ENCODE results near the gene ADAMTS1. TPM values are rescaled to one million over a fixed set of nuclear protein-coding genes. Genes with fewer than 3 reads are reported as not detected.

Gene ADAMTS1
- total RNA-seq, 2 donors from 2014 or later: 65.9 to 89.7 TPM

DNA sequence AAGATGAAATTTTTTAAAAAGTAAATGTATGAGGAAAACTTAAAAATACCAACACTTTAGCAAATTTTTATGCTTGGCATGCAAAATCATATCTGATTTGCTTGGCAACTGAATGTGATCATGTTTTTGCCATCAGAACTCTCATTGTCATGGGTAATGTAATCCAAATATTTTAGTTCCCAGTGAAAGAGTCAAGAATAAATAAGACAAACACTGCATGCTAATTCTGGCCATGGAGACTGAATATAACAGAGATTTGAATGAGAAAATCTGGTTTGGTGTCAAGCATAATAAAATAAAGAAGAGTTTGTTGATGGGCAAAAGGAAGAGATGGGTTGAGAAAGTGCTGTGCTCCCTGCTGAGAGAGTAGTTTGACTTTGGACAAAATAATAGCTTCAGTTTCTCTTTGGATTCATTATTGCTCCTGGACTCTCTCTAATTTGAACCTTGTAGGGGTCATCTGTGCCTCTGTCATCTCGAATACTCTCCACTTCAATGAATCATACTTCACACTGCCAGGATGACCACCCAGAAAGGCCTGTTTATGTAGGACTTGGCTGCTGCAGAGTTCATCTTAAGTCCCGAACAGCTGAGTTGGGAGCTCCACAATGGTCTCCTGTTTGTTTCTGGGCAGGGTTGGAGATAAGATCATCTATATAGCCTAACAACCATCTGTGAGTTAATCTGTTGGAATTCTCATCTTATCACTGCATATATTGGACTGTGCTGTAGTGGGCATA is 34.4 kb downstream of the ADAMTS1 start:
- Histone ChIP-seq H3K36me3 (no peaks in the 10 kb centered on the region), H3K4me3 (no peak overlapping the region), H3K4me1 (no peaks in the 10 kb centered on the region), H3K27me3 (no peaks in the 10 kb centered on the region), H3K27ac (no peak overlapping the region), H3K9me3 (no peaks in the 10 kb centered on the region)
- DNase-seq (ENCODE audit: low spot score): no peak
- TF ChIP-seq, protein P1, sequence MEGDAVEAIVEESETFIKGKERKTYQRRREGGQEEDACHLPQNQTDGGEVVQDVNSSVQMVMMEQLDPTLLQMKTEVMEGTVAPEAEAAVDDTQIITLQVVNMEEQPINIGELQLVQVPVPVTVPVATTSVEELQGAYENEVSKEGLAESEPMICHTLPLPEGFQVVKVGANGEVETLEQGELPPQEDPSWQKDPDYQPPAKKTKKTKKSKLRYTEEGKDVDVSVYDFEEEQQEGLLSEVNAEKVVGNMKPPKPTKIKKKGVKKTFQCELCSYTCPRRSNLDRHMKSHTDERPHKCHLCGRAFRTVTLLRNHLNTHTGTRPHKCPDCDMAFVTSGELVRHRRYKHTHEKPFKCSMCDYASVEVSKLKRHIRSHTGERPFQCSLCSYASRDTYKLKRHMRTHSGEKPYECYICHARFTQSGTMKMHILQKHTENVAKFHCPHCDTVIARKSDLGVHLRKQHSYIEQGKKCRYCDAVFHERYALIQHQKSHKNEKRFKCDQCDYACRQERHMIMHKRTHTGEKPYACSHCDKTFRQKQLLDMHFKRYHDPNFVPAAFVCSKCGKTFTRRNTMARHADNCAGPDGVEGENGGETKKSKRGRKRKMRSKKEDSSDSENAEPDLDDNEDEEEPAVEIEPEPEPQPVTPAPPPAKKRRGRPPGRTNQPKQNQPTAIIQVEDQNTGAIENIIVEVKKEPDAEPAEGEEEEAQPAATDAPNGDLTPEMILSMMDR (IDR thresholded peaks at IDR 0.05): no peak

DNA sequence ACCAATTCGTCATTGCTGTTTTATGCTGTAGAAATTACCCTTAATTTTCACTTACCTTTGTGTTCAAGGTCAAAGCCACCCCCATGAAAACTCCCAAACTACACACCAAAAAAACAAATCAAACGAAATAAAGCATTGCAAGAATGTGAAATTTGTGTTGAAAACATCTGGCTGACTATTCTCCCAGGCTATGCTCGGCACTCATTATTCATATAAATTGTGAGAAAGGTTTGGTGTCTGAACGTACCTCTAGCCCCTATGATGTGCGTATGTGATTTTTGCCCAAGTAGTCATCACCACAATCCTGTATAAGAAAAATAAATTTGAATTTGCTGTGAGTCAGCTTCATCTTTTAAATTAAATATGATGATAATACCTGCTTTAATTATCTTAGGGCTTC is 34.9 kb downstream of the ADAMTS1 start:
- TF ChIP-seq, protein P1 (IDR thresholded peaks at IDR 0.05): no peak
- no peaks in the 10 kb centered on the region for H3K36me3 ChIP-seq

DNA sequence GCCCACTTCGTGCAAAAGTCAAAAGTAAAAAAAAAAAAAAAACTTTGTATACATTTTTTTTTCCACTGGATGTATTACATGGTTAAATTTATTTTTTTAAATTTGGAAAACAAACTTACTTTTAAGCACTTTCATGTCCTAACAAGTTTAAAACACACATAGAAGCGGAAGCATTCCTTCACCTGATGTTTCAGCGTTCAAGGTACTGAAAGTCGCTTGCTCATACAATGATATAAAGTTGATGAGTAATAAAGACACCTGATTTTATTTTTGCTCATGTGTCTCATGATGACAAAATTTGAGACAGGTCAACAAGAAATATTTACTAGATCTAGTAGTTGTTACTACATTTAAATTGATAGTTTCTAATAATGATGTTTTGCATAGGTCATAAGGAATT is 35.5 kb downstream of the ADAMTS1 start:
- Histone ChIP-seq H3K27ac (no peak overlapping the region), H3K27me3 (no peaks in the 10 kb centered on the region), H3K36me3 (no peaks in the 10 kb centered on the region), H3K9me3 (no peaks in the 10 kb centered on the region), H3K4me3 (no peak overlapping the region), H3K4me1 (no peaks in the 10 kb centered on the region)
- no peak for DNase-seq (ENCODE audit: low spot score)
- TF ChIP-seq, protein P1 (IDR thresholded peaks at IDR 0.05): no peak

More for the DNA sequence above, 34.9 kb downstream of the ADAMTS1 start:
- Histone ChIP-seq H3K27me3 (no peaks in the 10 kb centered on the region), H3K27ac (no peak overlapping the region), H3K9me3 (no peaks in the 10 kb centered on the region), H3K4me3 (no peak overlapping the region), H3K4me1 (no peaks in the 10 kb centered on the region)
- DNase-seq (ENCODE audit: low spot score): no peak

DNA sequence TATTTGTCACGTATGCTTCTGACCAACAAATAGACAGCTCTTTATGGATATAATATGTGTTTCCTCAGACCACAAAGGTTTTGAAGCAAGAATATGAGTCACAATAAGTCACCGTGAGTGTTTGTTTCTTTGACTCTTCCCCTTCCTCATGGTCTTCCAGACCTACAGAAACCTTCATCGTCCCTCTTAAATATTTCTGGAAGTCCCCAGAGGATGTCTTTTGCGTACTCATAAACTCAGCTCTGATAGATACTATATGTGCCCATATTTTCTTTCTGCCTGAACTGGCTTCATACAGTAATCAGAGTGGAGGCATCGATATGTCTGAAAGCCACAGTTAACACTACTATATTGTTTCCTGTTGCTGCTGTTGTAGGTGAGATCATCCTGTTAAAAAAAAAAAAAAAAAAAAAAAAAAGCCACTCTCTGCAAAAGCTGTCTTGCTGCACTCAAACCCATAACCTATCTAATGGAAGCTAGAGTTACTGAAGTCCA is 38.4 kb downstream of the ADAMTS1 start:
- TF ChIP-seq, protein P1 (IDR thresholded peaks at IDR 0.05): no peak
- no peak overlapping the region for H3K27ac ChIP-seq
- H3K9me3 ChIP-seq: no peaks in the 10 kb centered on the region
- no peaks in the 10 kb centered on the region for H3K4me1 ChIP-seq
- no peak for DNase-seq (ENCODE audit: low spot score)
- H3K36me3 ChIP-seq: no peaks in the 10 kb centered on the region
- H3K27me3 ChIP-seq: no peaks in the 10 kb centered on the region
- no peak overlapping the region for H3K4me3 ChIP-seq

DNA sequence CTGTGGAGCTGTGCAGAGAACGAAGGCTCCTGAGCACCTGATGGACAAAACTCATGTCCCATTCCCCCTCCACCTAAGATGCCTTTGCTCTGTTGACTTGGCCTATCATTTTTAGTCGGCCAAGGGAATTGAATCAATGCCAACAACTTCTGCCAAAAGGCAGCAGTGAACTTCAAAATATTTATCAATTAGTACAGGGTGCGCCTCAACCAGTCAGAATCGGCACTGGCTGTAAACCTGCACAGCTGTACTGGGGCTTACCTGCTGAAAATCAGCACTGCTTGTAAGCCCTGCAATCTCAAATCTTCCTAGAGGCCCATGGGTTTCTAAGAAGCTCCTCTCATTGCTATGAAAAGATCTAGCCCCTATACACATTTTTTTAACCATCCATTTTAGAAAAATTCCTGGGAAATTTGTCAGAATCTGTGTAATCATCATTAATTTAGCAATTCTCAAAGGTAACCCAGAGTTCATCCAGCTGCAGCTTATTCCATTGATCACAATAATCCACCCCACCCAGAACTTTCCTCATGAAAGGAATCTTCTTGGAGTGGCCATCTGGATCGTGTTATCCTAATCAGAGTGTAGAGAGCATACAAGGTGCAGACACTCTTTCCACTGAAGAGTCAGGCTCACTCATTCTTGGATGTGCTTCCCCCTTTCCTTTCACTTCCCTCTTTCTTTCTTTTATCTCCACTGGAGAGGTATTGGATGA is 40.2 kb downstream of the ADAMTS1 start:
- peaks cover 0 to 7% of the 10 kb centered on the region in 2 donors for H3K4me1 ChIP-seq
- H3K27ac ChIP-seq: no peak overlapping the region
- H3K9me3 ChIP-seq: no peaks in the 10 kb centered on the region
- no peaks in the 10 kb centered on the region for H3K27me3 ChIP-seq
- H3K36me3 ChIP-seq: no peaks in the 10 kb centered on the region
- H3K4me3 ChIP-seq: no peak overlapping the region
- DNase-seq (ENCODE audit: low spot score): no peak
- TF ChIP-seq, protein P1 (IDR thresholded peaks at IDR 0.05): no peak
